IPS-NIHi7 (cell line): ENCODE data around the gene ABCG2.
A peak's percentile ranks its signal among the peaks of the same experiment; 100 is the strongest.

Source experiments
- DNase-seq: peaks from one replicate; pipeline ENCODE4 v3.0.0; 2012; ENCODE audit warnings: mixed read lengths; ENCODE audit errors: extremely low spot score

The ABCG2 gene

GRCh38 chr4:88064410-88064809 is 94.0 kb downstream of the ABCG2 start:
- no peak for DNase-seq

DNA sequence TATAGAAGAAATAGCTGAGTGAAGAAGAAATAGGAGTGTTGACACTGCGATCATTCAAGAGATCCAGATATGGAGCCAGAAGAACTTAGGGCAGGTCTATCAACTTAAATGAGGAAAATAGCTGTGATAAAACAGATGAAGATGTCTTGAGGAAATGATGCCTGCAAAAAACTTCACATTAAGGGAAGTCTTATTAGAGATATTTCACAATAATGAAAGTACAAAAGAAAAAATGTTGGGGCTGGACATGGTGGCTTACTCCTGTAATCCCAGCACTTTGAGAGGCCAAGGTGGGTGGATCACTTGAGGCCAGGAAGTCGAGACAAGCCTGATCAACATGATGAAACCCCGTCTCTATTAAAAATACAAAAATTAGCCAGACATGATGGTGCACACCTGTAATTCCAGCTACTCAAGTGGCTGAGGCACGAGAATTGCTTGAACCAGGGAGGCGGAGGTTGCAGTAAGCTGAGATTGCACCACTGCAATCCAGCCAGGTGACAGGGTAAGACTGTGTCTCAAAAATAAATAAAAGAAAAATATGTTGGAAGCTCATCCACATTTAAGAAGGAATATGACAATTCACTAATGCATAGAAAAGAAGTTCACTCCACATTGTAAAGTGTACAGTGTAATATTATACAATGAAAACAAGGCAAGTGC is 94.7 kb downstream of the ABCG2 start:
- DNase-seq: no peak

DNA sequence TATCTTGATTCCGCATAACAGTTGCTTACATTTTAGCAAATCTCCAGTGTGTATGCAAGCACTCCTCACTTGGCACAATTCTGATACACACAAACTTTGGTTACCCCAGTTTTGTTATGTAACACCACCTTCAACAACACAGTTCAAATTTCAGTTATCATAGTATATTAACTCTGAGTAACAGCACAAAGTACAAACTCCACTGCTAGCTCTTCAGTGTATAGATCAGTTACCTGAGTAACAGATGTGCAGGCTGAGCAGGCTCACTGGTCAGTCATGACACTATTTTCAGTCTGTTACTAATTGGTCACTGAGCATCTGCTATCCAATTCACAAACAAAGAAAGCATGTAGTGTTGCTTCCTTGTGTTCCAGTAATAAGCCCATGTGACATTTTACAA is 95.6 kb downstream of the ABCG2 start:
- DNase-seq: no peak

- DNase-seq: no peak
Measured at GRCh38 chr4:88062311-88062710, 96.1 kb downstream of the ABCG2 start.

- DNase-seq: no peak
Measured at GRCh38 chr4:88060431-88060830, 98.0 kb downstream of the ABCG2 start.

DNA sequence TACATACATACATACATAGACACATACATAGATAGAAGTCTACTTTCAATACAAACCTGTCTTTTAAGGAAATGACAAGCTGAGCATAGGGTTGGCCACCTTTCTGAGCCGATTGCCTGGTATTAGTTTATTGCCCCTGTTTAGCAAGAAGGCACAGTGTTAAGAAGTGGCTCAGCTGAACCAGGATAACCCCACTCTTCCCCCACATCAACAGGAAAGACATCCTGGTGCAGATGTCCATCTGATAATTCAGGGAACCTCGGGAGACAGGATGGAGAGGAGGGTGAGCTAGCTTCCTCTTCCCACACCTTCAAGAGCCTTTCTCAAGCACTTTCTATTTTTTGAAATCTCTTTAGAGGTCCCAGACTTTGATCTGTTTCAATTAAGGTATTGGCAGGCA is 98.7 kb downstream of the ABCG2 start:
- no peak for DNase-seq

GRCh38 chr4:88058295-88058694 is 100.1 kb downstream of the ABCG2 start:
- DNase-seq: no peak

DNA sequence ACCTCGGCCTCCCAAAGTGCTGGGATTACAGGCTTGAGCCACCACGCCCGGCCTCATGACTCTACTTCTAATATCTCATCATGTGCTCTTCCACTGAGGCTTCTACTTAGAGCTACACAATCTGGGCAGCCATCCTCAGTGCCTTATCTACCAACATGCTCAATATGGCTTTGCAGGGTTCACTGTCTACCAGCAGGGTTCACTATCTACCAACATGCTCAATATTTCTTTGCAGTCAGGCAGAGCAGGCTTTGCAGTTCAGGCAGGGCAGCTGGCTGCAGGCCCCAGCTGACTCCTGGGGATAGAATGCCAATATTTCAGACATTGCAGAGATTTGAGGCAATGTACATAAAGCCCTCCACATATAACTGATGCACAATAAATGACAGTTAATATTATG is 103.5 kb downstream of the ABCG2 start:
- DNase-seq: peak; percentile 69

DNA sequence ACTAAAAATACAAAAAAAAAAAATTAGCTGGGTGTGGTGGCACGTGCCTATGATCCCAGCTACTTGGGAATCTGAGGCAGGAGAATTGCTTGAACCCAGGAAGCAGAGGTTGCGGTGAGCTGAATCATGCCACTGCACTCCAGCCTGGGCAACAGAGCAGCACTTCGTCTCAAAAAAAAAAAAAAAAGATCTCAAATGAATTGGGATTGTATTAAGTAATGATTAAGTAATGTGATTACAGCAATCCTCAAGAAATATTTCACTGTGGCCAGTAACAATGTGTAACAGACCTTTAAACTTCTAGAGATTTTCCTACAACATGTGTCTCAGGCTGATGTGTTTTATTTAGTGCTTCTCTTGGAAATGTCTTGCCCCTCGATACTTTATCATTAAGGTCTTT is 104.2 kb downstream of the ABCG2 start:
- DNase-seq: no peak

GRCh38 chr4:88045021-88045420 is 113.4 kb downstream of the ABCG2 start:
- DNase-seq: no peak

GRCh38 chr4:88043586-88044340 is 114.7 kb downstream of the ABCG2 start:
- DNase-seq: no peak

- DNase-seq: no peak
Measured at GRCh38 chr4:88043001-88043400, 115.4 kb downstream of the ABCG2 start.

- no peak for DNase-seq
Measured at GRCh38 chr4:88041626-88042025, 116.8 kb downstream of the ABCG2 start.

GRCh38 chr4:88040707-88041106 is 117.7 kb downstream of the ABCG2 start:
- DNase-seq: no peak
